Loucy (cell line): ENCODE results near the gene ABCF2.

Source experiments
- EZH2phosphoT487 ChIP-seq: fragments of 200-600 bp; IDR thresholded peaks from 2 replicates; pipeline ENCODE4 v1.6.1; 2018; ENCODE audit warnings: antibody characterized with exemption, mild to moderate bottlenecking, moderate library complexity, borderline replicate concordance
- TF ChIP-seq, protein P1 (sequence below): fragments of 200-600 bp; sonication (generic); conservative IDR thresholded peaks from 2 replicates; pipeline ENCODE4 v1.5.1; 2014; ENCODE audit warnings: mild to moderate bottlenecking, antibody characterized with exemption, low read length

- TF ChIP-seq, protein P1, sequence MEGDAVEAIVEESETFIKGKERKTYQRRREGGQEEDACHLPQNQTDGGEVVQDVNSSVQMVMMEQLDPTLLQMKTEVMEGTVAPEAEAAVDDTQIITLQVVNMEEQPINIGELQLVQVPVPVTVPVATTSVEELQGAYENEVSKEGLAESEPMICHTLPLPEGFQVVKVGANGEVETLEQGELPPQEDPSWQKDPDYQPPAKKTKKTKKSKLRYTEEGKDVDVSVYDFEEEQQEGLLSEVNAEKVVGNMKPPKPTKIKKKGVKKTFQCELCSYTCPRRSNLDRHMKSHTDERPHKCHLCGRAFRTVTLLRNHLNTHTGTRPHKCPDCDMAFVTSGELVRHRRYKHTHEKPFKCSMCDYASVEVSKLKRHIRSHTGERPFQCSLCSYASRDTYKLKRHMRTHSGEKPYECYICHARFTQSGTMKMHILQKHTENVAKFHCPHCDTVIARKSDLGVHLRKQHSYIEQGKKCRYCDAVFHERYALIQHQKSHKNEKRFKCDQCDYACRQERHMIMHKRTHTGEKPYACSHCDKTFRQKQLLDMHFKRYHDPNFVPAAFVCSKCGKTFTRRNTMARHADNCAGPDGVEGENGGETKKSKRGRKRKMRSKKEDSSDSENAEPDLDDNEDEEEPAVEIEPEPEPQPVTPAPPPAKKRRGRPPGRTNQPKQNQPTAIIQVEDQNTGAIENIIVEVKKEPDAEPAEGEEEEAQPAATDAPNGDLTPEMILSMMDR: no peak
- TF ChIP-seq EZH2phosphoT487: no peak
These were observed 49.7 kb downstream of the ABCF2 start for GRCh38 chr7:151177310-151177709.
